ENCODE measurements around the gene RNF14.

Gene RNF14

DNA sequence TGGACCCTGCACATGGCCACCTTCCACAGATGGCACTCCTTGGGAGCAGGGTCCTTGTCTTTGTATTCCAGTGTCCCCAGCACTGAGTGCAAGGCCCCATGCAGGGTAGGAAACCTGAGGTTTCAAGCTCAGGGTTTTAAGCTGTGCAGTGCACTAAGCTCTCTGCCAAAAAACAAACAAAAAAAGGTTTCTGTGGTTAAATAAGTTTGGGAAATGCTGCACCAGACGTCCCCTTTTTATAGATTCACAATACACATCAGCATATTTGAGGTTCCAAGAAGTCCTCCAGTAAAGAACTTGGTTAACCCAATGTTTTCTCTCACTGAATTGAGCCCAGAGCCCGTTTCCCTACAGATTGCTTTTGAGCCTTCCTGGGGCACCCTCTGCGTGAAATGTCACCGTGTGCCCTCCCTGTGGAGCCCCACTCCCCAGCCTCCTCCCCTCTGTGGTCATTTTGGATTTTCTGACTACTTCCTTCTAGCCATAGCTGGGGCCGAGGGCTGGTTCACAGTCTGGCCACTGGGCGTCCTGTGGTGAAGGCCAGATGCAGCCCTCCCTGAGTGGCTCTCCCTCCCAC is 28.1 kb upstream of the RNF14 start:
- TF ChIP-seq, protein P1, sequence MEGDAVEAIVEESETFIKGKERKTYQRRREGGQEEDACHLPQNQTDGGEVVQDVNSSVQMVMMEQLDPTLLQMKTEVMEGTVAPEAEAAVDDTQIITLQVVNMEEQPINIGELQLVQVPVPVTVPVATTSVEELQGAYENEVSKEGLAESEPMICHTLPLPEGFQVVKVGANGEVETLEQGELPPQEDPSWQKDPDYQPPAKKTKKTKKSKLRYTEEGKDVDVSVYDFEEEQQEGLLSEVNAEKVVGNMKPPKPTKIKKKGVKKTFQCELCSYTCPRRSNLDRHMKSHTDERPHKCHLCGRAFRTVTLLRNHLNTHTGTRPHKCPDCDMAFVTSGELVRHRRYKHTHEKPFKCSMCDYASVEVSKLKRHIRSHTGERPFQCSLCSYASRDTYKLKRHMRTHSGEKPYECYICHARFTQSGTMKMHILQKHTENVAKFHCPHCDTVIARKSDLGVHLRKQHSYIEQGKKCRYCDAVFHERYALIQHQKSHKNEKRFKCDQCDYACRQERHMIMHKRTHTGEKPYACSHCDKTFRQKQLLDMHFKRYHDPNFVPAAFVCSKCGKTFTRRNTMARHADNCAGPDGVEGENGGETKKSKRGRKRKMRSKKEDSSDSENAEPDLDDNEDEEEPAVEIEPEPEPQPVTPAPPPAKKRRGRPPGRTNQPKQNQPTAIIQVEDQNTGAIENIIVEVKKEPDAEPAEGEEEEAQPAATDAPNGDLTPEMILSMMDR (IDR thresholded peaks at IDR 0.05; ENCODE audit: low read depth, low read length, missing control alignments): no peak
- DNase-seq (ENCODE audit: low read depth): no peak
- no peak overlapping the region for H3K4me3 ChIP-seq (ENCODE audit: low read depth, low read length)

DNA sequence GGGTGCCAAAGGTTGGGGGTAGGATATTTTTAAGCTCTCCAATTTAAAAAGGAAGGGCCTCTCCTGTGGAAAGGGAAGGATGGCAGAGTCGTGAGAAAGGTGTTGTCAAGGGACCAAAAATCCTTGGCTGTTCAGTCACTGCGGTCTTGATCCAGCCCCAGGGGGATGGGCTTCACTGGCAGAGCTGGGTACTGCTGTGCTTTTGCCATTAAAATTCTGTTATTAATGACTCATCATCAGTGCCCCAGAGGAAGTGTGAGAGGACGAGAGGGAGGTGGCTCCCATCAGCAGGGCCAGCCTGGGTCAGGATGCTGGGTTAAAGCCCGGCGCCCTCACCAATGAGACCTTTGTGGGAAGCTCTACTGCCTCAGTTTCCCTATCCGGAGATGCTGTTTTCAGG is 27.6 kb upstream of the RNF14 start:
- DNase-seq (ENCODE audit: low read depth): no peak

DNA sequence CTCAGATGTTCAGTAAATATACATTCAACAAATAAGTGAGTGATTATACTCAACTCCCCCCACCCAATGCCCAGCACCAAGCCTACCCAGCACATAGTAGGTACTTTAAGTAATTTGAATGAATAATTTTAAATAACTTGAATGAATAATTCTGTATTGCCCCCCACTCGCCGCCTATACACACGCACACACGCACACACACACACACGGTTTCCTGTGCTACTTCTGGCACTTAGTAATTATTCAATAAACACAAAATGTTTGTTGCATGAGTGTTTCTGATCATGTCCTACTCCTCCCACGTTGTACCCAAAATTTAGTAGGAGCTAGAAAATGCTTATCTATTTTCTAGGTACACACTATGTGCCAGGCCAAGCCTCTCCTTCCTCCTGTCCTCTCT is 27.1 kb upstream of the RNF14 start:
- no peak overlapping the region for H3K4me3 ChIP-seq (ENCODE audit: low read depth, low read length)
- DNase-seq (ENCODE audit: low read depth): no peak
- TF ChIP-seq, protein P1 (IDR thresholded peaks at IDR 0.05; ENCODE audit: low read depth, low read length, missing control alignments): no peak

More for the DNA sequence above, 27.6 kb upstream of the RNF14 start:
- TF ChIP-seq, protein P1 (IDR thresholded peaks at IDR 0.05; ENCODE audit: low read depth, low read length, missing control alignments): no peak
- no peak overlapping the region for H3K4me3 ChIP-seq (ENCODE audit: low read depth, low read length)

DNA sequence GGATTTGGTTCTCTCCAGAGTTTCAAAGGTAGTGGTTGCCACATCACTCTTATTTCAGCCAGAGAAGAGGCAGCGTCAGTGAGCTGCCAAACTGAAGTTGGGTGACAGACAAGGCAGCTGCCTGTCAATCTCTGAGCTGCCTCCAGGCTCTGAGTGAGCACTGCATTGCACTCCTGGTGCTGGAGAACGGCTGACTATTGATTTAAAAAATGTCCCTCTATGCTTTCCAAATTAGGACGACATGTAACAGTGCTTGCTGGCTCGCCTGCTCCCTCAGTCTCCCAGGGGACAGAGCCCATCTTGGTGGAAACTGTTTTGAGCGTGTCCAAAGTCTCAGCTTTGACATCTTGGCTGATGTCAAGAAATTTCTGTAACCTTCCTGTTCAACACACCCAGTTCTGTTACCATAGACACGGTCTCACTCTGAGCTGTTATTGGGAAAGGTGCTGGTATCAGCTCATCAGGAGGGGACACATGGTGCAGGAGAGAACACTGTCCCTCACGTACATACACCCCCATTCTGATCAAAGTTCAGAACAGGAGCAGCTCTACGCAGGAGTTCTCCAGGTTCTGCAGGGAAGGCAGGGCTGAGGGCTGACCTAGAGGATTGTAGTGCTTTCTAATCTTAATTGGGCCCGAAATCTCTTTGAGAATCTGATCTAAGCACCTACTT is 26.6 kb upstream of the RNF14 start:
- TF ChIP-seq, protein P1 (IDR thresholded peaks at IDR 0.05; ENCODE audit: low read depth, low read length, missing control alignments): no peak
- H3K4me3 ChIP-seq (ENCODE audit: low read depth, low read length): no peak overlapping the region
- no peak for DNase-seq (ENCODE audit: low read depth)

DNA sequence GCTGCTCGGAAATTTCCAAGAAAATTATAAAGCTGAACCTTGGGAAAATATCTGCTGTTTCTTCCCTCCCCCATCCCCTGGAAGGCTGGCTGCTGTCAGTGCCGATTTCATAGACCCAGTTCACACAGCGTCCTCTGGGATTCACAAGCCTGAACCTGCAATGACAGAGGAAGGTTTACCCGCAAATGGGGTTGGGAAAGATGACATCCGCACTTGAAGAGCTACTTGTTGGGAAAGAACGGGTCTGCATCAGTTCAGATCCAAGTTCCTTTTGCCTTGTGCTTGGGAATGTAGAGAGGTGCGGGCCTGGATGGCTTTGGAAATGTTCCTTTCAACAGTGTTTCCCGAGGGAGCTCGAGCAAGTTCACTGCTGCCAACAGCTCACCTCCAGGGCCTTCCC is 24.8 kb upstream of the RNF14 start:
- TF ChIP-seq, protein P1 (IDR thresholded peaks at IDR 0.05; ENCODE audit: low read depth, low read length, missing control alignments): no peak
- no peak overlapping the region for H3K4me3 ChIP-seq (ENCODE audit: low read depth, low read length)
- no peak for DNase-seq (ENCODE audit: low read depth)

DNA sequence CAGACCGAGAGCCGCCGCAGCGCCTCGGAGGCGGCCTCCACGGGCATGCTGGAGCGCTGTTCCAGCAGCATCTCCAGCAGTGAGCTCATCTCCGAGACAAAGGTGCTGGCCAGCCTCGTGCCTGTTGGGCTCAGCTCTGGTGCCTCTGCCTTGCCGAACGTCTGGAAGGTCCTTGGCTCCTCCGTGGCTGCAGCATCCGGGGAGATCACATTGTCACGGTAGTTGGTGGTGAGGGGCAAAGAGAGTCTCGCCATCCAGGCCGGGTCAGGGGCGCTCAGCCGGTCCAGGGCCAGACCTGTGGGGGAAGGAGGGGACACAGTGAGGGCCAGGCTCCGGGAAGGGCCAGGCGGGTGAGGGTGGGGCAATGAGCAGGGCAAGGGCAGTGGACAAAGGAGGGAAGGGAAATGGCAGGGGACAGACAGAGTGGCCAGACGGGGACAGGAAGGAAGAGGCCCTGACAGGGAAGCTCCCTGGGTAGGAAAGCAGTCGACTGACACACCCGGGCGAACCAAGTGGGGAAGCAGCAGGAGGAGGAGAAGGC is 23.3 kb upstream of the RNF14 start:
- no peak for DNase-seq (ENCODE audit: low read depth)
- H3K4me3 ChIP-seq (ENCODE audit: low read depth, low read length): no peak overlapping the region
- TF ChIP-seq, protein P1 (IDR thresholded peaks at IDR 0.05; ENCODE audit: low read depth, low read length, missing control alignments): no peak

Measured in GM12864 (cell line).